Measurements from ENCODE around the gene CEACAM1.

DNA sequence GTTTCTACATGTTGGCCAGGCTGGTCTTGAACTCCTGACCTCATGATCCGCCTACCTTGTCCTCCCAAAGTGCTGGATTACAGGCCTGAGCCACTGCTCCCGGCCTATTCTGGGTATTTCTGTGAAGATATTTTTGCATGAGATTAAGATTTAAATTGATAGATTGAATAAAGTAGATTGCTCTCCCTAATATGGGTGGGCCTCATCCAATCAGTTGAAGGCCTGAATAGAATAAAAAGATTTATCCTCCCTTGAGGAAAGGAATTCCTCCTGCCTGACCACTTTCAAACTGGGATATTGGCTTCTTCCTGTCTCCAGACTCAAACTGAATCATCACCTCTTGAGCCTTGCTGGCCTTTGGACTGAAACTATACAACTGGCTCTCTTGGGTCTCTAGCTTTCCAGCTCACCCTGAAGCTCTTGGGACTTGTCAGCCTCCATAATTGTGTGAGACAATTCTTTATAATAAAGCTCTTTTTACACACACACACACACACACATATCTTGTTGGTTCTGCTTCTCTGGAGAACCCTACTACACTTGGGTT lies 49.4 kb downstream of the CEACAM1 start:
- TF ChIP-seq KLF13 (CRISPR knock-in tag; IDR thresholded peaks at IDR 0.05) (no peak), NFIC (IDR thresholded peaks at IDR 0.05; ENCODE audit: low read length) (no peak), NPAS2 (CRISPR knock-in tag; IDR thresholded peaks at IDR 0.05; ENCODE audit: borderline replicate concordance) (no peak), TCF12 (IDR thresholded peaks at IDR 0.05) (no peak), TCF12 (CRISPR knock-in tag; IDR thresholded peaks at IDR 0.05) (no peak)

Measured in HepG2 (cell line).